Measurements from ENCODE around the gene TECPR2.

DNA sequence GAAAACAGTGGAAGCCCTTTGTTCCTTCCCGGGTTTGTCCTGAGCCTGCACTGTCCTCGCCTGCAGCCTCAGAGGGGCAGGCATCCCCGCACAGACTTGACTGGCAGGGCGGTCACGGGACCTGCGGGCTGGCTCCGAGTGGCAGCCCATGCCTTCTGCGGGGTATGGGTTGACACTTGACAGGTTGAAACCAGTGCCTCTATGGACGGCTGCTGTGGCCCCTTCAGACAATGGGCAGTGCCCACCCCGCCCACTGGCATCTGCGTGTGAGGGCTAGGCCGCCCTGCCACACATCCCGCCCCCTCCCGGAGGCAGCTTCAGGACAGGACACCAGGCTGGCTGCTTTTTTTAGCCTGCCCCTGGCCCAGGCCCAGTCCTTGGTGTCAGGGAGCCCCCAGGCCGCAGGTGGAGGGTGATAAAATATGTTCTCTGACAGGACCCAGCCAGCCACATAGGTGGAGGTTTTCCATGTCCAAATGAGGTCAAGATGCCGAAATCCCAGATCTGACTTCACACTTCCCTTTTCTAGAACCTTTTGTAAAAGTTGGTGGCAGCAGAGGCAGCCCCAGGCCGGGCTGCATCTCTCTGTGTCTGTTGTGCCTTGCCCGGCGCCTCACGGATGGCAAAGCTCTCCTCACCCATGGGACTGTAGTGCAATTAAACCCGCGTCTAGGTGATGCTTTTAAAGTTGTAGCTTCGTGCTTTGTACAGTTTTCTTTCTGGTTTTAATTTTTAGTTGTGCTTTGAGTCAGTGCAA lies 136.8 kb downstream of the TECPR2 start:
- TF ChIP-seq, protein P1, sequence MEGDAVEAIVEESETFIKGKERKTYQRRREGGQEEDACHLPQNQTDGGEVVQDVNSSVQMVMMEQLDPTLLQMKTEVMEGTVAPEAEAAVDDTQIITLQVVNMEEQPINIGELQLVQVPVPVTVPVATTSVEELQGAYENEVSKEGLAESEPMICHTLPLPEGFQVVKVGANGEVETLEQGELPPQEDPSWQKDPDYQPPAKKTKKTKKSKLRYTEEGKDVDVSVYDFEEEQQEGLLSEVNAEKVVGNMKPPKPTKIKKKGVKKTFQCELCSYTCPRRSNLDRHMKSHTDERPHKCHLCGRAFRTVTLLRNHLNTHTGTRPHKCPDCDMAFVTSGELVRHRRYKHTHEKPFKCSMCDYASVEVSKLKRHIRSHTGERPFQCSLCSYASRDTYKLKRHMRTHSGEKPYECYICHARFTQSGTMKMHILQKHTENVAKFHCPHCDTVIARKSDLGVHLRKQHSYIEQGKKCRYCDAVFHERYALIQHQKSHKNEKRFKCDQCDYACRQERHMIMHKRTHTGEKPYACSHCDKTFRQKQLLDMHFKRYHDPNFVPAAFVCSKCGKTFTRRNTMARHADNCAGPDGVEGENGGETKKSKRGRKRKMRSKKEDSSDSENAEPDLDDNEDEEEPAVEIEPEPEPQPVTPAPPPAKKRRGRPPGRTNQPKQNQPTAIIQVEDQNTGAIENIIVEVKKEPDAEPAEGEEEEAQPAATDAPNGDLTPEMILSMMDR (IDR thresholded peaks at IDR 0.05; ENCODE audit: low read depth, low read length, missing input control), result no peak
- TF ChIP-seq, protein P2, sequence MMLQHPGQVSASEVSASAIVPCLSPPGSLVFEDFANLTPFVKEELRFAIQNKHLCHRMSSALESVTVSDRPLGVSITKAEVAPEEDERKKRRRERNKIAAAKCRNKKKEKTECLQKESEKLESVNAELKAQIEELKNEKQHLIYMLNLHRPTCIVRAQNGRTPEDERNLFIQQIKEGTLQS (IDR thresholded peaks at IDR 0.05), result no peak
- no peak for TF ChIP-seq RAD21 (IDR thresholded peaks at IDR 0.05)
- no peak for TF ChIP-seq JUND (IDR thresholded peaks at IDR 0.05)
- no peak for TF ChIP-seq GABPA (IDR thresholded peaks at IDR 0.05 in 1 of 2, conservative IDR thresholded peaks at IDR 0.05 in 1 of 2)
- TF ChIP-seq, protein P3, sequence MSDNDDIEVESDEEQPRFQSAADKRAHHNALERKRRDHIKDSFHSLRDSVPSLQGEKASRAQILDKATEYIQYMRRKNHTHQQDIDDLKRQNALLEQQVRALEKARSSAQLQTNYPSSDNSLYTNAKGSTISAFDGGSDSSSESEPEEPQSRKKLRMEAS (IDR thresholded peaks at IDR 0.05), result no peak
- no peak for TF ChIP-seq YY1 (IDR thresholded peaks at IDR 0.05)
- no peak for TF ChIP-seq FOXA1 (IDR thresholded peaks at IDR 0.05)
- TF ChIP-seq RXRA (IDR thresholded peaks at IDR 0.05), result no peak
- TF ChIP-seq, protein P4, sequence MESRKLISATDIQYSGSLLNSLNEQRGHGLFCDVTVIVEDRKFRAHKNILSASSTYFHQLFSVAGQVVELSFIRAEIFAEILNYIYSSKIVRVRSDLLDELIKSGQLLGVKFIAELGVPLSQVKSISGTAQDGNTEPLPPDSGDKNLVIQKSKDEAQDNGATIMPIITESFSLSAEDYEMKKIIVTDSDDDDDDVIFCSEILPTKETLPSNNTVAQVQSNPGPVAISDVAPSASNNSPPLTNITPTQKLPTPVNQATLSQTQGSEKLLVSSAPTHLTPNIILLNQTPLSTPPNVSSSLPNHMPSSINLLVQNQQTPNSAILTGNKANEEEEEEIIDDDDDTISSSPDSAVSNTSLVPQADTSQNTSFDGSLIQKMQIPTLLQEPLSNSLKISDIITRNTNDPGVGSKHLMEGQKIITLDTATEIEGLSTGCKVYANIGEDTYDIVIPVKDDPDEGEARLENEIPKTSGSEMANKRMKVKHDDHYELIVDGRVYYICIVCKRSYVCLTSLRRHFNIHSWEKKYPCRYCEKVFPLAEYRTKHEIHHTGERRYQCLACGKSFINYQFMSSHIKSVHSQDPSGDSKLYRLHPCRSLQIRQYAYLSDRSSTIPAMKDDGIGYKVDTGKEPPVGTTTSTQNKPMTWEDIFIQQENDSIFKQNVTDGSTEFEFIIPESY (IDR thresholded peaks at IDR 0.05), result no peak
- TF ChIP-seq, protein P5, sequence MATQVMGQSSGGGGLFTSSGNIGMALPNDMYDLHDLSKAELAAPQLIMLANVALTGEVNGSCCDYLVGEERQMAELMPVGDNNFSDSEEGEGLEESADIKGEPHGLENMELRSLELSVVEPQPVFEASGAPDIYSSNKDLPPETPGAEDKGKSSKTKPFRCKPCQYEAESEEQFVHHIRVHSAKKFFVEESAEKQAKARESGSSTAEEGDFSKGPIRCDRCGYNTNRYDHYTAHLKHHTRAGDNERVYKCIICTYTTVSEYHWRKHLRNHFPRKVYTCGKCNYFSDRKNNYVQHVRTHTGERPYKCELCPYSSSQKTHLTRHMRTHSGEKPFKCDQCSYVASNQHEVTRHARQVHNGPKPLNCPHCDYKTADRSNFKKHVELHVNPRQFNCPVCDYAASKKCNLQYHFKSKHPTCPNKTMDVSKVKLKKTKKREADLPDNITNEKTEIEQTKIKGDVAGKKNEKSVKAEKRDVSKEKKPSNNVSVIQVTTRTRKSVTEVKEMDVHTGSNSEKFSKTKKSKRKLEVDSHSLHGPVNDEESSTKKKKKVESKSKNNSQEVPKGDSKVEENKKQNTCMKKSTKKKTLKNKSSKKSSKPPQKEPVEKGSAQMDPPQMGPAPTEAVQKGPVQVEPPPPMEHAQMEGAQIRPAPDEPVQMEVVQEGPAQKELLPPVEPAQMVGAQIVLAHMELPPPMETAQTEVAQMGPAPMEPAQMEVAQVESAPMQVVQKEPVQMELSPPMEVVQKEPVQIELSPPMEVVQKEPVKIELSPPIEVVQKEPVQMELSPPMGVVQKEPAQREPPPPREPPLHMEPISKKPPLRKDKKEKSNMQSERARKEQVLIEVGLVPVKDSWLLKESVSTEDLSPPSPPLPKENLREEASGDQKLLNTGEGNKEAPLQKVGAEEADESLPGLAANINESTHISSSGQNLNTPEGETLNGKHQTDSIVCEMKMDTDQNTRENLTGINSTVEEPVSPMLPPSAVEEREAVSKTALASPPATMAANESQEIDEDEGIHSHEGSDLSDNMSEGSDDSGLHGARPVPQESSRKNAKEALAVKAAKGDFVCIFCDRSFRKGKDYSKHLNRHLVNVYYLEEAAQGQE (IDR thresholded peaks at IDR 0.05), result no peak
